Left lung (tissue), 10 donors: ENCODE data around the gene CDK19. TPM values are rescaled to one million over a fixed set of nuclear protein-coding genes. Genes with fewer than 3 reads are reported as not detected.

Experiments
- ATAC-seq: fragments of 200-7000 bp; cut with Tn5 transposase; one replicate; pipeline ENCODE4 v1.9.1; 2020; ENCODE audit warnings: moderate library complexity
- DNase-seq, 4 donors: peaks; one replicate each; pipeline ENCODE4 v3.0.0-alpha.2; 2013 to 2020
- H3K27ac ChIP-seq, 2 donors: fragments of 200-600 bp; sonication (generic) in 1 of 2; one replicate each; pipeline versions ENCODE4 v1.5.0 to v1.8.0; 2020 to 2021
- H3K27me3 ChIP-seq, 2 donors: fragments of 200-600 bp; sonication (generic) in 1 of 2; one replicate each; pipeline versions ENCODE4 v1.5.0 to v1.8.0; 2020 to 2021
- H3K36me3 ChIP-seq, 2 donors: fragments of 200-600 bp; sonication (generic) in 1 of 2; one replicate each; pipeline versions ENCODE4 v1.5.0 to v1.8.0; 2020 to 2021
- H3K4me1 ChIP-seq, 2 donors: fragments of 200-600 bp; one replicate each; pipeline ENCODE4 v1.8.0; 2021
- H3K4me3 ChIP-seq, 2 donors: fragments of 200-600 bp; sonication (generic) in 1 of 2; one replicate each; pipeline versions ENCODE4 v1.5.0 to v1.8.0; 2020 to 2021; ENCODE audit warnings: mild to moderate bottlenecking in 1 of 2
- H3K9me3 ChIP-seq, 2 donors: fragments of 200-600 bp; sonication (generic) in 1 of 2; one replicate each; pipeline versions ENCODE4 v1.5.0 to v1.8.0; 2020 to 2021
- intact Hi-C, 2 donors: fragments of 100-400 bp; cut with DNase I; formaldehyde crosslinking; loops; one replicate each; pipeline versions ENCODE4 v1.11.2 to v1.14.2; 2022
- polyA plus RNA-seq, 6 donors: library from polyadenylated mRNA; unstranded; fragments of 120-200 nt; gene quantifications; one replicate each; pipeline ENCODE4 v1.2.1, GENCODE V29; 2013; ENCODE audit not compliant: insufficient read length in 6 of 6
- total RNA-seq, 2 donors: library from RNA; stranded (reverse); fragmentation: NEBNext Ultra II Directional; extraction: Animal tissue kit (Norgen Biotek cat#: 25700); gene quantifications; one replicate each; pipeline ENCODE4 v1.2.1, GENCODE V29; 2021
- TF ChIP-seq, protein P1 (sequence below), 2 donors: fragments of 200-600 bp; sonication (generic) in 1 of 2; IDR thresholded peaks; one replicate each; pipeline versions ENCODE4 v1.5.0 to v1.8.0; 2021; ENCODE audit warnings: antibody characterized with exemption in 2 of 2
- donor health status: DM: no; HTN: yes; CAD: no.
- donor health status: DM: no; HTN: no; CAD: no.

Gene CDK19
- total and polyA plus RNA-seq, 8 donors, result 18.4 to 46.1 (median 36.2) TPM

DNA sequence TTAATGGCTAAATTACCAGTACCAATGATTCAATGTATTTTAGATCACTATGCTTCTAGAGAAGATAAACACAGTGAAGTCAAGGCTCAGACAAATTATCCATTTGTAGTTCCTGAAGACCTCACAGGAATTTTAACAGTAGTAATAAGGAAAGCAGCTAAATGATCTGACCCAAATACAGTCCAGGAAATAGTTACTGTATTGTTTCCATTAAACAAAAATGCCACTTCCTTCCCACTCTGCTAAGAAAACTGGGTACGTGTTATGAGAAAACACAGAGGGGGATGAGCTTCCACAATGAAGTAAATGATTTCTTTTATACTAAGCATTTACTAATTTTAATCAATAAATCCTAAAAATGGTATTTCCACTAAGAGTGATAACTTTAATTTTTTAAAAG, 127.9 kb downstream of the CDK19 start:
- peaks cover 11 to 38% of the 10 kb centered on the region in 2 donors for H3K4me1 ChIP-seq
- TF ChIP-seq, protein P1, sequence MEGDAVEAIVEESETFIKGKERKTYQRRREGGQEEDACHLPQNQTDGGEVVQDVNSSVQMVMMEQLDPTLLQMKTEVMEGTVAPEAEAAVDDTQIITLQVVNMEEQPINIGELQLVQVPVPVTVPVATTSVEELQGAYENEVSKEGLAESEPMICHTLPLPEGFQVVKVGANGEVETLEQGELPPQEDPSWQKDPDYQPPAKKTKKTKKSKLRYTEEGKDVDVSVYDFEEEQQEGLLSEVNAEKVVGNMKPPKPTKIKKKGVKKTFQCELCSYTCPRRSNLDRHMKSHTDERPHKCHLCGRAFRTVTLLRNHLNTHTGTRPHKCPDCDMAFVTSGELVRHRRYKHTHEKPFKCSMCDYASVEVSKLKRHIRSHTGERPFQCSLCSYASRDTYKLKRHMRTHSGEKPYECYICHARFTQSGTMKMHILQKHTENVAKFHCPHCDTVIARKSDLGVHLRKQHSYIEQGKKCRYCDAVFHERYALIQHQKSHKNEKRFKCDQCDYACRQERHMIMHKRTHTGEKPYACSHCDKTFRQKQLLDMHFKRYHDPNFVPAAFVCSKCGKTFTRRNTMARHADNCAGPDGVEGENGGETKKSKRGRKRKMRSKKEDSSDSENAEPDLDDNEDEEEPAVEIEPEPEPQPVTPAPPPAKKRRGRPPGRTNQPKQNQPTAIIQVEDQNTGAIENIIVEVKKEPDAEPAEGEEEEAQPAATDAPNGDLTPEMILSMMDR (IDR thresholded peaks at IDR 0.05), result no peak

DNA sequence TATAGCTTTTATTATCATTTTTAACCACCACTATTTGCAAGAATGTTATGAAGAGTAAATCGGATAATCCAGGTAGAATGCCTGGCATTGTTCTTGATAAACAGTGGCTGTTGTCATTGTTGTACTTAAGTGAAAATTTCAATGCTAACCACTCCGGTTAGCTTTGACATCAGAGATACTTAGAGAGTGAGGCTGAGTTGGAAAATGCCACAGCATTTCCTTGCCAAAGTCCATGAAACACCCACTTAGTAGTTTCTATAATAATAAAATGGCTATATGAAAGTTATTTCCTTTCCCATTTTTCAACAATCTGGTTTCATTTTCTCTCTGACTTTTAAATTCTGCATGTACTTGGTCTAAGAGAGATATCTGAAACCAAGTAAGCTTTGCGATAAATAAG, 132.0 kb downstream of the CDK19 start:
- Histone ChIP-seq H3K4me1 (peaks cover 11 to 30% of the 10 kb centered on the region in 2 donors), H3K27ac (no peak overlapping the region), H3K9me3 (no peaks in the 10 kb centered on the region), H3K36me3 (no peaks in the 10 kb centered on the region), H3K27me3 (no peaks in the 10 kb centered on the region), H3K4me3 (no peak overlapping the region)
- ATAC-seq (no peak), DNase-seq (no peak)
- intact Hi-C loops, result loop anchor here in 1 of 2 donors (10.0 kb wide), 1 partner anchor 262 kb away; no protein-coding TSS in a partner anchor
- TF ChIP-seq, protein P1 (IDR thresholded peaks at IDR 0.05), result no peak

More for the DNA sequence above, 127.9 kb downstream of the CDK19 start:
- intact Hi-C loops, result loop anchor here in 1 of 2 donors (10.0 kb wide), 1 partner anchor 257 kb away; no protein-coding TSS in a partner anchor
- Histone ChIP-seq H3K4me3 (no peak overlapping the region), H3K27me3 (no peaks in the 10 kb centered on the region), H3K36me3 (no peaks in the 10 kb centered on the region), H3K27ac (no peak overlapping the region), H3K9me3 (no peaks in the 10 kb centered on the region)
- no peak for DNase-seq
- no peak for ATAC-seq

DNA sequence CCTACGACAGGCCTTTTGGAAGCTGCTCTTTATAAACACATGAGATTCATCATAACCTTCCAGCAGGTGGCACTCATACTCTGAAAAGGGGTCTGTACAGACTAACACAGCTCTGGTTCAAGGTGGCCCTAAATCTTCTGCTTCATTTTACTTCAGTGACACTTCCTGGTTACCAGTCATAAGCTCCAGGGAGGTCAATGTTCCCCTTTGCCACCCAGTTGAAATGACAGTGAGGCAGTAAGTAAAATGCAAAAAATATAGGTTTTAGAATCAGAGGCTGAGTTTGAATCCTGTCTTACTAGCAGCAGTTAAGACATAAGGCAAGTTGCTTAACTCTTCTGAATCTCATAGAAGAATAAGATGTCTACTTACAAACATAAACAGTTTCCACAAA, 132.8 kb downstream of the CDK19 start:
- TF ChIP-seq, protein P1 (IDR thresholded peaks at IDR 0.05), result peak; percentile 63 to 67
- H3K36me3 ChIP-seq, result no peaks in the 10 kb centered on the region
- peak; percentile 99 for ATAC-seq

DNA sequence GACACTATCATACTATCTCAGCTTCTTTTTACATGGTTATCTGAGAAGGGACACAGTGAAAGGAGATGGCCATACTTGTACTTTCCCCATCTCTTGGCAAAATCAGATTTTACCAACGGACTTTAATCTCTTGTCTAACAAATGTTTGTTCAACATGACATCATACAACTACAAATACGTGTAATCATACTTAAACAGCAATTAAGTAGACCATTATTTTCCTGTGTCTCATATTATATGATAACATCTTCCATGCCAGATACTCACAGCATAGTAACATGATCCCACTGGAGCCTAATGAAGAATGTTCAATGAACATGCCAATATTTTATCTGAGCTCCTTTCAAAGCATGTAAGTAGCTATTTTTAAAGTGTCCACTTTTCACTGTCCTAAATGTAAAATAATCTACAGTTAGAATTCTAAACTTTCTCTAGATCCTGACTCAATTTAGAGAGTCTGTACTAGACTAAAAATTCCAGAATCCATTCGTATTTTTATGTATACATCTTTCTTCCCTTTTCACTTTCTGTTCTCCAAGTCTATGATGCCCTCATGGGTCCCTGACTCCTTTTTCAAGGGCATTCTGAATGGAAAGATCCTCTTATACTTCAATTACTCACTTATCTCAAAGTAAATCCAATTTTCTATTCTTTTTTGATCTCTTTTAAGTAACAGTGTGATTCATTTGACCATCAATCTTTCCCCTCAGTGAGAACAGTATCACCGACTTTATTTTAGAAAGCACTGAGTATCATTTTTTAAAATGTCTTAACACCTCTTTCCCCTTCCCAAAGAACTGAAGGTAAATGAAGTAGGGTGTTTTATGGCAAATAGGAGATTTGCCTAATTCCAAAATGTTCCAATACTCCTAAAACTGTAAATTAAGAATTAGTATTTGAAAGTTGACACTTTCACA, 133.5 kb downstream of the CDK19 start:
- no peak for ATAC-seq
- intact Hi-C loops, result loop anchor here in 1 of 2 donors (10.0 kb wide), 1 partner anchor 263 kb away; no protein-coding TSS in a partner anchor

More for the DNA sequence above, 132.8 kb downstream of the CDK19 start:
- no peaks in the 10 kb centered on the region for H3K27me3 ChIP-seq
- H3K27ac ChIP-seq, result no peak overlapping the region
- no peaks in the 10 kb centered on the region for H3K9me3 ChIP-seq
- no peak overlapping the region for H3K4me3 ChIP-seq
- intact Hi-C loops, result loop anchor here in 1 of 2 donors (10.0 kb wide), 1 partner anchor 262 kb away; no protein-coding TSS in a partner anchor
- H3K4me1 ChIP-seq, result peaks cover 6 to 22% of the 10 kb centered on the region in 2 donors
- DNase-seq, result peak in 3 of 4 donors; percentile 37 to 81 (median 63)

More for the DNA sequence above, 133.5 kb downstream of the CDK19 start:
- DNase-seq, result no peak
- TF ChIP-seq, protein P1 (IDR thresholded peaks at IDR 0.05), result no peak
- H3K27ac ChIP-seq, result no peak overlapping the region
- no peaks in the 10 kb centered on the region for H3K36me3 ChIP-seq
- H3K4me1 ChIP-seq, result peaks cover 0 to 15% of the 10 kb centered on the region in 2 donors
- no peak overlapping the region for H3K4me3 ChIP-seq
- no peaks in the 10 kb centered on the region for H3K9me3 ChIP-seq
- no peaks in the 10 kb centered on the region for H3K27me3 ChIP-seq
